Measurements from ENCODE around the gene BAIAP2L1.
"Not testable (repeated sequence)": the region's sequence is repeated elsewhere in the genome, so short reads cannot be mapped to it uniquely, and the experiment has no call there.

Gene BAIAP2L1

GRCh38 chr7:98400542-98401340, at the start of gene BAIAP2L1:
TSS of gene BAIAP2L1 (minus strand) at chr7:98401090. CDS start at chr7:98400852, 238 bp downstream.
- peak in 25 of 51 donors; percentile 1 to 55 (median 11) for DNase-seq

DNA sequence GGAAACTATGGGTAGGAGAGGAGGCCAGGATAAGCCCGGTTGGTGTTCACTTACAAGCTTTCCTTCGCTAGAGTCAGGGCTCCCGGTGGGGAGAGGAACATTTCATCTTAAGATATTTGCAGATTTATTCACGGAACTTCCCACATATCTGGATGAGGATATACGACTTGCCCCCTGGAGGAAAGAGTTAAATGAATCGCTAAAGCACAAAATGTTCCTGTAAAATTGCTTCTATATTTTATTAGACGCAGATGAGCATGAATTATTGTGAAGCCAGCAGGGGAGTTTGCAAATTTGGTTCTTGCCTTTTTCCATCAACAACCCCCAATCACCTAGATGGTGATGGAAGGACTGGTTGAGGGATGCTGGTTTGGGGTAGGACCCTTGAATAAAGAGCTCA, 47.9 kb upstream of the BAIAP2L1 start:
- DNase-seq: no peak

DNA sequence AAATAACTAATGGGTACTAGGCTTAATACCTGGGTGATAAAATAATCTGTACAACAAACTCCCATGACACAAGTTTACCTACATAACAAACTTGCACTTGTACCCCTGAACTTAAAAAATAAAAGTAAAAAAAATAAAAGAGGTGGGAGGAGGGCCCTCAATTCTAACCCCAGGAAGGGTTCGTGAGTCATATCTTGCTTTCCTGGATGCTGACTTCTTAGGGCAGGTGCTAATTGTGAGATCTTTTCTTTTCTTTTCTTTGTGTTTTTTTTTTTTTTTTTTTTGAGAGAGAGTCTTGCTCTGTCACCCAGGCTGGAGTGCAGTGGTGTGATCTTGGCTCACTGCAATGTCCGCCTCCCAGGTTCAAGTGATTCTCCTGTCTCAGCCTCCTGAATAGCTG, 40.1 kb upstream of the BAIAP2L1 start:
- not testable (repeated sequence) for DNase-seq

DNA sequence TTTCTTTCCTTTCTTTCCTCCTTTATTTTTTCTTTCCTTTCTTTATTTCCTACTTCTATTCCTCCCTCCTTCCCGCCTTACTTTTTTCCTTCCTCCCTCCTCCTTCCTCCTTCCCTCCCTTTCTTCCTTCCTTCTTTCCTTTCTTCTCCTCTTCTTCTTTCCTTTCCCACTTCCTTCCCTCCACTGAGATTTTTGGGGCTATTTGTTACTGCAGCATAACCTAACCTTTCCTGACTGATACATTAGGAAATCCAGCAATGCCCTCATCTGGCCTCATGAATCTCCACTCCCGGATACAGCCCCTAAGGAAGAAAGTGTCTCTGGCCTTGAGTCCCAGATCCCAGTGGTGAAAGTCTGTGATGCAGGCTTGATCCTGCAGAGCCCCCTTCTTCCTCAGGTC, 38.6 kb upstream of the BAIAP2L1 start:
- no peak for DNase-seq

DNA sequence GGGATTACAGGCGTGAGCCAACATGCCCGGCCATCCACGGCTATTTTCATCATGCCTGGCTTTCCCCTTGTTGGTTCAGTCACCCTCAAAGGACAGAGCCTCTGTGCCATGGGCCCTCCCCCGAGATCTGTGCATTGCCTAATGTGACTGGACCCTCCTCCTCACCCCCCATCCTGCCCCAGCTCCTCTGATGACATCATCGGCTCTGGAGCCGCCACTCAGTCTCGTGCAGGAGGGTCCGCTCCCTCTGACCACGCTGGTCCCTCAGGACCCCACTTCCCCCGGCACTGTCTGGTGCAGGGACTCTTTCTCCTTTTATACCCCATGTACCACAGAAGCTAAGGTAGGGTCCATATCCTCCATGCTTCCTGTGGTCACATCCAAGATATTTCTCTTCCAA, 33.2 kb upstream of the BAIAP2L1 start:
- no peak for DNase-seq

DNA sequence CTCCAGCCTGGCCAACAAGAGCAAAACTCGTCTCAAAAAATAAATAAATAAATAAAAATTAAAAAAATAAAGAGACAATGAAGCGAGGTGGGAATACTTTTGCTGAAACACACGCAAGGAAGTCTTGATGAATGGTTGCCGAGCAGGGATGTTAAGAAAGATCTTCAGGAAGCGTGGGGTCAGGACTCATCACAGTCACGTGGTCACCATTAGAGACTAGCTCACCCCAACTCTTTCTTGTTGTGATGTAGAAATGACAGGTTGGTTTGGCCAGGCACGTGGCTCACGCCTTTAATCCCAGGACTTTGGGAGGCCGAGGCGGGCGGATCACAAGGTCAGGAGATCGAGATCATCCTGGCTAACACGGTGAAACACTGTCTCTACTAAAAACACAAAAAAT, 28.9 kb upstream of the BAIAP2L1 start:
- DNase-seq: no peak

GRCh38 chr7:98423043-98423442, 22.2 kb upstream of the BAIAP2L1 start:
- DNase-seq: no peak

DNA sequence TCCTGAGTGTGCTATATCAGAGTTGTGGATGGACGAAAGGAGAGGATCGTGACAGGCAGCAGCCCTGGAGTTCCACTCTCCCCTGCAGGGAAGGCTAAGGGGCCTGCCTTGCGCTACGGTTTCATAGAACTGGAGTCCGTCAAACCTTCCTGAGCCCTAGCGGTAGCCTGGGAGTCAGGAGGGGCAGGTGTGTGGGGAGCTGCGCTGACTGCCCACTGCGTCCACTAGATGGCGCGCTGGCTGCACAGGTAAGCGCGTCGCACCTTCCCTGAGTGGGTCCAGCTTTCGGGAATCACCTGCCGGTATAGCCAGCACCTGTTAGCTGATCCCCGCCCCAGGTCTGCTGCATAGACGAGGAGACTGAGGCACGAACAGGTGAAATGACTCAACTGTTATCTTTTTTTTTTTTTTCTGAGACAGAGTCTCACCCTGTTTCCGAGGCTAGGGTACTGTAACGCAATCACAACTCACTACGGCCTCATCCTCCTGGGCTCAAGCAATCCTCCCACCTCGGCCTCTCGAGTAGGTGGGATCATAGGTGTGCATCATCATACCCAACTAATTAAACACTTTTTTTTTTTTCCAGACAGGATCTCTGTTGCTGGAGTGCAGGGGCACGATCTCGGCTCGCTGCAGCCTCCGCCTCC, 20.2 kb upstream of the BAIAP2L1 start:
- peak in 20 of 51 donors; percentile 0 to 40 (median 7) for DNase-seq

GRCh38 chr7:98419988-98420387, 19.1 kb upstream of the BAIAP2L1 start:
- not testable (repeated sequence) for DNase-seq

DNA sequence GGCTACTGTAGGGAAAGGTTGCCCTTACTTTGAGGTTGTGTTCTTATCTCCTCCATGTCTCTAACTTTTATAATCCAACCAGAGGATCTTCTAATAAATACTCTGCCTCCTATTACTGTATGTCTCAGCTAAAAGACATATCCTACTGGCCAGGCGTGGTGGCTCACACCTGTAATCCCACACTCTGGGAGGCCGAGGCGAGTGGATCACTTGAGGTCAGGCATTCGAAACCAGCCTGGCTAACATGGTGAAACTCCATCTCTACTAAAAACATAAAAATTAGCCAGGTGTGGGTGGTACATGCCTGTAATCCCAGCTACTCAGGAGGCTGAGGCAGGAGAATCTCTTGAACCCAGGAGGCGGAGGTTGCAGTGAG, 18.4 kb upstream of the BAIAP2L1 start:
- not testable (repeated sequence) for DNase-seq

GRCh38 chr7:98418636-98419315, 17.9 kb upstream of the BAIAP2L1 start:
- no peak for DNase-seq

GRCh38 chr7:98418271-98418635, 17.4 kb upstream of the BAIAP2L1 start:
- DNase-seq: no peak

DNA sequence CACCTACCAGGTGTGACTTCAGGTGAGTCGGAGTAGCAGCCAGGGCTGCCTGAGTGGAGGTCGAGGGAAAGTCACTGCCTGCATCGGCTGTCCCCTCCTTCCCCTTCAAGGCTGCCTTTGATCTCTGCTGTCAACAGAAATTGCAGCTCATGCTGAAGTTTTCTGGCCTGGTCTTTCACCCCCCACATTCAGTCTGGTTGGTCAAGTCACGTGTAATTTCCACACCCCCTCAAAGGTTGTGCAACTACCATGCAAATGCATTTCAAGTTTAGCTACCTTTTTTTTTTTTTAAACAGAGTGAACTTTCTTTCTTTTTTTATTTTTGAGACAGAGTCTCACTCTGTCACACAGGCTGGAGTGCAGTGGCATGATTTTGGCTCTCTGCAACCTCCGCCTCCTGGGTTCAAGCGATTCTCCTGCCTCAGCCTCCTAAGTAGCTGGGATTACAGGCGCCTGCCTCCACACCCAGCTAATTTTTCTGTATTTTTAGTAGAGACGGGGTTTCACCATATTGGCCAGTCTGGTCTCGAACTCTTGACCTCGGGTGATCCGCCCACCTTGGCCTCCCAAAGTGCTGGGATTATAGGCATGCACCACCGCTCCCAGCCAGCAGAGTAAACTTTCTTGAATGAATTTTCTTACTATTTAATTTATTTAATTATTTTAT, 16.8 kb upstream of the BAIAP2L1 start:
- not testable (repeated sequence) for DNase-seq

GRCh38 chr7:98414205-98414900, 13.5 kb upstream of the BAIAP2L1 start:
- no peak for DNase-seq

DNA sequence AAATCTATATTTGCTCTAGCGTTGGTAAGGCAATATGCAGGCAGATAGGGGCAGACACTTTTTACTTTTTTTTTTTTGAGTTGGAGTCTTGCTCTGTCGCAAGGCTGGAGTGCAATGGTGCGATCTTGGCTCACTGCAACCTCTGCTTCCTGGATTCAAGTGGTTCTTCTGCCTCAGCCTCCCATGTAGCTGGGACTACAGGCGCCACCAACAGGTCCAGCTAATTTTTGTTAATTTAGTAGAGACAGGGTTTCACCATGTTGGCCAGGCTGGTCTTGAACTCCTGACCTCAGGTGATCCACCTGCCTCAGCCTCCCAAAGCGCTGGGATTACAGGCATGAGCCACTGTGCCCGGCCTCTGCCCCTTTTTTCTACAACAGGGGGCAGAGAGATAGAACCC, 12.8 kb upstream of the BAIAP2L1 start:
- DNase-seq: not testable (repeated sequence)

- no peak for DNase-seq
These were observed 9.0 kb upstream of the BAIAP2L1 start for GRCh38 chr7:98409843-98410242.

DNA sequence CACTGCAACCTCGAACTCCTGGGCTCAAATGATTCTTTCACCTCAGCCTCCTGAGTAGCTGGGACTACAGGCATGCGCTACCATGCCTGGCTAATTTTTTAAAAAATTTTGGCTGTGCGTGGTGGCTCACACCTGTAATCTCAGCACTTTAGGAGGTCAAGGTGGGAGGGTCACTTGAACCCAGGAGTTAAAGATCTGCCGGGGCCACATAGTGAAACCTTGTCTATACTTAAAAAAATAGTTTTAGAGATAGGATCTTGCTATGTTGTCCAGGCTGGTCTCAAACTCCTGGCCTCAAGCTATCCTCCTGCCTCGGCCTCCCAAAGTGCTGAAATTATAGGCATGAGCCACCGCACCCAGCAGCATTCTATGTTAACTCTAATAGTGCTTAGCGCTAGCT, 7.3 kb upstream of the BAIAP2L1 start:
- not testable (repeated sequence) for DNase-seq

GRCh38 chr7:98406827-98407226, 5.9 kb upstream of the BAIAP2L1 start:
- DNase-seq: no peak

DNA sequence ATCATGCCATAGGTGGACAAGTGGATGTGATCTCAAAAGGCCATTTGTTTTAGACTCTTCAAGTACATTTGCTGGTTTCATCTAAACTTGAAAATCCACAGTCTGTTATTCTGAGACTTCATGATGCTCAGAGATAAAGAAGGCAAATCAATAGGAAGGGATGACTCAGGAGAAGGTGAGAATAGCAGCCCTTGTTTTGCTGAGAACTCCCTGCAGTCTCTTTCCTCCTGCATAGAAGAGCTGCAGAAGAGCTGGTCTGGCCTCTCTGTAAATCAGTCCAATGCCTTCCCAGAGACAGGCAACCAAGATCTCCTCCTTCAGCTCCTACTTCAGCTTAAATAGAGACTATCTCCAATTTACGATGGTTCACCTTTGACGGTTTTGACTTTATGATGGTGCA, 4.0 kb upstream of the BAIAP2L1 start:
- DNase-seq: no peak

DNA sequence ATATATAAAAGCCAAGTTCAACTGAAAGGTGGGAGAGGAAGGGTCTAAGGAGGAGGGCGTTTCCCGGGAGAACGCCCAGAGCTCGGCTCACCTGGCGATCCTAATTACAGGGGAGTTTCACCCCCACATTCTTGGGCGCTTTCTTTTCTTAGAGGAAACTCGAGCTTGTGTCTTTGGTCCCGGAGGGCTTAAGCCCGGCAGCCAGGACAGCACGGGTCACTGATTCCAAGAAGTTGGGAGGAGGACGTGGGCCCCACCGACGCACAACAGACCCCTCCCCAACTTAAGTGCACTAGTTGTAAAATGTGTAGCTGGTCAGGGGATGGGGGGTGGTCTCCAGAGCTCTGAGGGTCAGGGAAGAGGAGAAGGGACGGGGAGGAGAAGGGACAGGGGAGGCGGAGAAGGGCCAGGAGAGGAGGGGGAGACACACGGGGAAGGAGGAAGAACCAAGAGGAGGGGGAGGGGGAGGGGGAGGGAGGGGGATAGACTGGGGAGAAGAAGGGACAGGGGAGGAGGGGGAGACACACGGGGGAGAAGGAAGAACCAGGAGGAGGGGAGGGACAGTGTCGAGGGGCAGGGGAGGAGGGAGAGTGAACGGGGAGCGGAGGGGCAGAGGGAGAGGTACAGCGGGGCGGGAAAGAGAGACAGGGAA, 874 bp downstream of the BAIAP2L1 start:
- no peak for DNase-seq

- no peak for DNase-seq
These were observed 1.4 kb downstream of the BAIAP2L1 start for GRCh38 chr7:98399462-98399861.
